Activated T-helper 9 cell treated with anti-CD3 and anti-CD28 coated beads, Interleukin-2, amount 50 U/mL, for 16 hours (primary cell): ENCODE results near the gene MSH2.
A peak's percentile ranks its signal among the peaks of the same experiment; 100 is the strongest.

Experiments
- DNase-seq: peaks from one replicate; pipeline ENCODE4 v3.0.0-alpha.2; 2020; ENCODE audit warnings: low read depth

MSH2 gene

GRCh38 chr2:47508641-47509040 lies 105.7 kb downstream of the MSH2 start:
- DNase-seq, result no peak

- DNase-seq, result no peak
Measured at GRCh38 chr2:47509250-47509649, 106.3 kb downstream of the MSH2 start.

- DNase-seq, result no peak
Measured at GRCh38 chr2:47509821-47510385, 106.9 kb downstream of the MSH2 start.

DNA sequence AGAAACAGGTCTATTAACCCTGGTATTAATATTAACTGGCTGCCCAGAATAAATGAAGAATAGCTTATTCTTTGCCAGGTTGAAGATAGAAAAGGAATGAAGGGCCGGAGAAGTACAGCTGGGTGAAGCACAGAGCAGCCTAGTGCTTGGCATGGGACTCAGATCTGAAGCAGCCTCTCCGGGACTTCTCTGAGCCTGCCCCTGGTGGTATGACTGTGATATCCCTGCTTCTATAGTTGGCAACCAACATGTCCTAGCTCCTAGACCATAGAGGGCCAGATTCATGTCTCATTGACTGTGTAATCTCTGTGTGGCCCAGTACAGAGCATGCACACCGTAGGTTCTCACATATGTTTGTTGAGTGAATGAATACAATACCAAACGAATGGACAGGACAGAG lies 107.8 kb downstream of the MSH2 start:
- no peak for DNase-seq

GRCh38 chr2:47512581-47513083 lies 109.7 kb downstream of the MSH2 start:
- no peak for DNase-seq

- DNase-seq, result no peak
Measured at GRCh38 chr2:47513981-47514520, 111.1 kb downstream of the MSH2 start.

GRCh38 chr2:47516360-47517104 lies 113.6 kb downstream of the MSH2 start:
- no peak for DNase-seq

DNA sequence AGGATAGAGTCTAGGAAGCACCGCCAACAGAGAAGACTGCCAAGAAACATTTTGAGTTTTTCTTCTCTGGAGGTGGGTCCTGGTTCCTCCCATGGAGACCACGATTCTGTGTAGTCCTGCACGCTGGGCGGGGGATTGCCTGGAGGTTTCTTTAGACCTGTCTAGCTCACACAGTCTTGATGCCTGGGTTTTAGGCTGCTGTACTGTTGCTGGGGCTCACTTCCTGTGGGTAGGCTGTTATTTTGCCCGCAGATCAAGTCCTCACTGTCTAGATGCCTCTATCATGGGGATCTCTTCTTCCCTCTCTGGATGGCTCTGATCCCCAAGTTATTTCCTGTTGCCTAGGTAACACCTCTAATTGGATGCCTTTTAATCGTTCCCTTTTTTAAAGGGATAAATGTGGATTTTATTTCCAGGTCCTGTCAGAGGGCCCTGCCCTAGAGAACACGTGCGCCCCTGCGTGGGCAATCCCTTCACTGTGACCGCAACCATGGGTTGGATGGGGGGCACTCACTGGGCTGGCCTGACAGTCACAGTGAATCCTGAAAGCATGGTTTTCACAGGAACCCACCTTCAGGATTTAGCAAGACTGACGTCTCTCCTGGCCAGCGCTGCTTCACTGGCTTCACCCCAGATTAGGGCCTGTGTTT lies 115.7 kb downstream of the MSH2 start:
- no peak for DNase-seq

DNA sequence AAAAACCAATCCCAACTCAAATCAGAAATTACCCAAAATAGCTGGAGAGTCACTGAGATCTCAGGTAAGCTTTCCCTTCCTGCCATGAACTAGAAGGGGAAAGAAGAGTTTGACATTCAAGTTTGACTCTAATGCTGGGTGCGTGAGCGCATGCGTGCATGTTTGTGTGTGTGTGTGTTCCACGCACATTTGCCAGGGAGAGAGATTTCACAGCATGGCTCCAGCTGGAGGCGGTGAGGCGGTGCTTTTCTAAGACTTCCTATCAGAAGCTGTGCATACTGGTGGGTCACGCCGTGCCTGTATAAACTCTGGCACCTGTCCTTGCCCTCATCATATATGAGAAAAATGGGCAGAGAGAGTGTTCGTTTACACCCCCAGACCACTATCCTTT lies 116.2 kb downstream of the MSH2 start:
- DNase-seq, result no peak

DNA sequence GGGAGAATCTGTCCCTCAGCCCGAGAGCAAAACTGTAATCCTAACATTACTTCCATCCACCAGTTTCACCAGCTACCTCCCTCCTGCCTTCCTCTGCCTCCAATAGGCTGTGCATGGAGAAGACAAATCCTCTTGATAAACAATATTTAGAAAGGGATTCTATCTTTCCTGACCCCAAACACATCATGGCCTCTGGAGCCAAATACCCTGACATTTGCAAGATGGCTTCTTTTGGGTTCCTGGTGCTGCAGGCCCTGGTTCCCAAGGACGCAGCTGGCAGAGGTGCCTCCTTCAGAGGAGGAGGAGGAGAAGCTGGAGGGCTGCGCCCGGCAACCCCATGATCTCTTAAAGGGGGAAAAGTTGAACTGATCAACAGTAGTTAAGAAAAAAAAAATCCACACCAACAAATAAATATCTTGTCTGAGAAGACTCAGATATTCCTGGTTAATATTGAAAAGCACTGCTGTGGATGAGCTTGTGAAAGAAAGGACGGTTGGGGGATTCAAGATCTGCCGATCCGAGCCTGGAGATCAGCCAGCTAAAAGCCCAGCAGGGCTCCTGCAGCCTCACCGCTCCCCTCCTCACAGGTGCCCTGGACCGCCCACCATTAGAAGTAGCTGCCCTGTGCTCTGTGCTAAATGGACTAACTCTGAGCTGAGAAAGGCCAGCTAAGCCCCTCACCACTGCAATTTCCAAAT lies 116.8 kb downstream of the MSH2 start:
- DNase-seq, result no peak

GRCh38 chr2:47520302-47520630 lies 117.3 kb downstream of the MSH2 start:
- no peak for DNase-seq

- peak; percentile 57 for DNase-seq
Measured at GRCh38 chr2:47520825-47521665, 118.1 kb downstream of the MSH2 start.

DNA sequence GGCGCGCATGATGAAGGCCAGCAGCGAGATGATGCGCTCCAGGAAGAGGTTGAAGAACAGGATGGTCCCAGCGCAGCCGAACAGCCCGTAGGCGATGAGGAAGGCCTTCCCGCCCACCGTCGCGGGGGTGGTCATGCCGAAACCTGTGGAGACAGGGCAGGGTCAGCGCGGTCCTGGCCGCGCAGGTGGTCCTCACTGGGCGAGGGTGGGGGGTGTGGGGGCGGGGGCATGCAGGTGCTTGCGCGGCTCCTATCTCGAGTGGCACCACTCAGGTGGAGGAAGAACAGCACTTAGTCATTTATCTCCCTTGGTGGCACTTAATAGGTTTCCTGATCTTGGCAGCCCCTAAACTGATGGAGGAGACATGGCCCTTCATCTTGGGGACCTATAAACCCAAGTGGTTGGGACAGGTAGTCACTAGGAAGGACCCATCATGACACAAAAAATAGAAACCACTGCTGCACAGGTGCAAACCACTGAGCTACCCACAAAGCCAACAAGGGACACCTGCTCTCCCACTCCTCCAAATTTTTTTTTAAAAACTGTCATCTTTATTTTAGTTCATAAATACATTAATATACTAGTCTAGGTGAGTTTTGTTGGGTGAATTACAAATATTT lies 118.8 kb downstream of the MSH2 start:
- peak; percentile 6 for DNase-seq

- DNase-seq, result no peak
Measured at GRCh38 chr2:47525167-47525566, 122.2 kb downstream of the MSH2 start.

- no peak for DNase-seq
Measured at GRCh38 chr2:47528455-47528854, 125.5 kb downstream of the MSH2 start.

DNA sequence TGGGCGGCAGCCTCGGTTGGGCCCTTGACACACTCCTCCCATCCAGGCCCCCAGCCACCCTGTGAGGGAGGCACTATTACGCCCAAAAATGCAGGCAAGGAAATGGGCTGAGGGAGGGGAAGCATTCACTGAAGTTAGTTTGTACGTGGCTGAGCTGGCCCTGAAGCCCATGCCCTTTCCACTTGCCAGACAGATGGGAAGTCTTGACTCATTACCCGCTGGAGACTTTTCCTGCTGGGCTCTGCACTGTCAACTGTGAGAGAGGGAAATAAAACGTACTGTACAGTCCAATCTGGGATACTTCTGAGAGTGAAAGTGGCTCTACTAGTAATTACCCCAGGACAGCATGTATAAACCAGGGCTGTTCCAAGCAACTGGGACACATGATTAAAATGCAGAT lies 125.9 kb downstream of the MSH2 start:
- no peak for DNase-seq

DNA sequence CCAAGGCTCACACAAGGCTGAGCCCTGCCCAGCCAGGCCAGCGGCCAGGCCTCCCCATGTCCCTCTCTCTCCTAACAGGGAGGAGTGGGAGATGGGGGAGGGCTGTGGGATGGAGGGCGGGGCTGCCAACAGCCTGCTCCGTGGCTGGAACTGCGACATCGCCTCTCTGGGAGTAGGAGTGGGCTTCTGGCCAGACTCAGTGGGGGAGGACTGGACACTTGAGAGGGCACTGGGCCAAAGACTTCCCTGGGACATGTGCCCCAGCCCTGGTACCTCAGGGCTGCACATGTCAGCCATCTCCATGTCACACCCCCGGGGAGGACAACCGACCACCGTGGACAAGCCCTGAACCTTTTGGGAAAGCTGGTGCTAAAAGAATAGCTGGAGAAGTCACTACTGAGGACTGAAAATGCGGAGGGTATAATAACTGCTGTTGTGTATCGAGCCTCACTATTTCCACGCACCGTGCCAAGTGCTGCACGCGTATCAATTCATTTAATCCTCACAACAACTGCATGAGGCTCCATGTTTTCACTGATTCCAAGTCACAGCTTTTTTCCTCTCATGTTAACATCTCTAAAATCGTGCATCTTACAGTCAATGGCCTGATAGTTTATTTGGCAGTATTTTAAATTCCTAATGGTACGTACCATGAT lies 127.3 kb downstream of the MSH2 start:
- DNase-seq, result no peak

- DNase-seq, result no peak
Measured at GRCh38 chr2:47531378-47532042, 128.6 kb downstream of the MSH2 start.
